Vagina (tissue), 2 donors: ENCODE data around the gene FAM98B. TPM values are rescaled to one million over a fixed set of nuclear protein-coding genes. Genes with fewer than 3 reads are reported as not detected.

Experiments used
- DNase-seq, 2 donors: peaks; one replicate each; pipeline ENCODE4 v3.0.0-alpha.2; 2017; ENCODE audit errors: extremely low spot score in 2 of 2
- H3K27ac ChIP-seq: fragments of 200-600 bp; sonication (generic); one replicate; pipeline ENCODE4 v1.5.1; 2019
- H3K27me3 ChIP-seq: fragments of 200-600 bp; sonication (generic); one replicate; pipeline ENCODE4 v1.5.1; 2019
- H3K36me3 ChIP-seq, 2 donors: fragments of 200-600 bp; sonication (generic); one replicate each; pipeline ENCODE4 v1.5.1; 2017 to 2019
- H3K4me1 ChIP-seq: fragments of 200-600 bp; sonication (generic); one replicate; pipeline ENCODE4 v1.5.1; 2019
- H3K4me3 ChIP-seq, 2 donors: fragments of 200-600 bp; sonication (generic); 1 replicate in 1 of 2; 2 replicates in 1 of 2; pipeline ENCODE4 v1.5.1; 2016 to 2019
- H3K9me3 ChIP-seq: fragments of 200-600 bp; sonication (generic); one replicate; pipeline ENCODE4 v1.5.1; 2019
- CTCF ChIP-seq, 3 experiments: fragments of 450-650 bp in 2 of 3; fragments of 200-600 bp in 1 of 3; sonication (generic) in 1 of 3; IDR thresholded peaks; one replicate each; pipeline ENCODE4 v1.5.1; 2017 to 2019; ENCODE audit warnings: antibody characterized with exemption in 3 of 3, mild to moderate bottlenecking in 2 of 3, moderate library complexity in 2 of 3
- POLR2A ChIP-seq, 2 donors: fragments of 450-650 bp; IDR thresholded peaks; one replicate each; pipeline ENCODE4 v1.6.1; 2017; ENCODE audit warnings: antibody characterized with exemption in 2 of 2, mild to moderate bottlenecking in 2 of 2, moderate library complexity in 2 of 2
- POLR2AphosphoS5 ChIP-seq, 2 donors: sonication (generic); formaldehyde crosslinking; IDR thresholded peaks; one replicate each; pipeline ENCODE4 v1.9.0; 2017; ENCODE audit warnings: antibody characterized with exemption in 2 of 2, mild to moderate bottlenecking in 2 of 2, low read depth in 1 of 2; ENCODE audit not compliant: insufficient read depth in 1 of 2
- intact Hi-C: fragments of 100-400 bp; cut with DNase I; formaldehyde crosslinking; loops from one replicate; pipeline ENCODE4 v1.15.1; 2023
- total RNA-seq: library from RNA; depleted of rRNA; stranded (reverse); fragments of >200 nt; gene quantifications from one replicate; pipeline ENCODE4 v1.2.3, GENCODE V29; 2016

Gene FAM98B
- total RNA-seq, 1 donor from 2014 or later = 18.7 TPM

- DNase-seq = no peak
- Histone ChIP-seq H3K36me3 (no peaks in the 10 kb centered on the region), H3K27me3 (no peaks in the 10 kb centered on the region), H3K27ac (no peak overlapping the region), H3K9me3 (no peaks in the 10 kb centered on the region), H3K4me1 (no peaks in the 10 kb centered on the region), H3K4me3 (no peak overlapping the region)
- TF ChIP-seq POLR2A (IDR thresholded peaks at IDR 0.05) = no peak
- no peak for TF ChIP-seq POLR2AphosphoS5 (IDR thresholded peaks at IDR 0.05; ENCODE audit: insufficient read depth in 1 of 2, low read depth in 1 of 2)
- no peak for TF ChIP-seq CTCF (IDR thresholded peaks at IDR 0.05)
- intact Hi-C loops = no loop called here
These were observed 55.2 kb downstream of the FAM98B start for GRCh38 chr15:38509152-38509551.

GRCh38 chr15:38512901-38513300 is 59.0 kb downstream of the FAM98B start:
- Histone ChIP-seq H3K27ac (no peak overlapping the region), H3K4me1 (no peaks in the 10 kb centered on the region), H3K36me3 (no peaks in the 10 kb centered on the region), H3K27me3 (no peaks in the 10 kb centered on the region), H3K4me3 (no peak overlapping the region), H3K9me3 (no peaks in the 10 kb centered on the region)
- intact Hi-C loops = no loop called here
- no peak for TF ChIP-seq POLR2A (IDR thresholded peaks at IDR 0.05)
- no peak for TF ChIP-seq CTCF (IDR thresholded peaks at IDR 0.05)
- no peak for TF ChIP-seq POLR2AphosphoS5 (IDR thresholded peaks at IDR 0.05; ENCODE audit: insufficient read depth in 1 of 2, low read depth in 1 of 2)
- no peak for DNase-seq

GRCh38 chr15:38514601-38515000 is 60.7 kb downstream of the FAM98B start:
- H3K4me3 ChIP-seq = no peak overlapping the region
- H3K36me3 ChIP-seq = no peaks in the 10 kb centered on the region
- H3K4me1 ChIP-seq = no peaks in the 10 kb centered on the region
- intact Hi-C loops = no loop called here
- no peak overlapping the region for H3K27ac ChIP-seq
- DNase-seq = no peak
- H3K9me3 ChIP-seq = no peaks in the 10 kb centered on the region
- TF ChIP-seq POLR2AphosphoS5 (IDR thresholded peaks at IDR 0.05; ENCODE audit: insufficient read depth in 1 of 2, low read depth in 1 of 2) (no peak), POLR2A (IDR thresholded peaks at IDR 0.05) (no peak), CTCF (IDR thresholded peaks at IDR 0.05) (no peak)
- no peaks in the 10 kb centered on the region for H3K27me3 ChIP-seq

GRCh38 chr15:38516626-38517025 is 62.7 kb downstream of the FAM98B start:
- intact Hi-C loops = no loop called here
- Histone ChIP-seq H3K27me3 (no peaks in the 10 kb centered on the region), H3K4me3 (no peak overlapping the region), H3K27ac (no peak overlapping the region), H3K9me3 (no peaks in the 10 kb centered on the region), H3K4me1 (no peaks in the 10 kb centered on the region), H3K36me3 (no peaks in the 10 kb centered on the region)
- TF ChIP-seq POLR2A (IDR thresholded peaks at IDR 0.05) (no peak), POLR2AphosphoS5 (IDR thresholded peaks at IDR 0.05; ENCODE audit: insufficient read depth in 1 of 2, low read depth in 1 of 2) (no peak), CTCF (IDR thresholded peaks at IDR 0.05) (no peak)
- no peak for DNase-seq

GRCh38 chr15:38517312-38517975 is 63.5 kb downstream of the FAM98B start:
- DNase-seq = no peak
- Histone ChIP-seq H3K9me3 (no peaks in the 10 kb centered on the region), H3K27ac (no peak overlapping the region), H3K4me3 (no peak overlapping the region), H3K27me3 (no peaks in the 10 kb centered on the region), H3K36me3 (no peaks in the 10 kb centered on the region), H3K4me1 (no peaks in the 10 kb centered on the region)
- TF ChIP-seq POLR2A (IDR thresholded peaks at IDR 0.05) (no peak), POLR2AphosphoS5 (IDR thresholded peaks at IDR 0.05; ENCODE audit: insufficient read depth in 1 of 2, low read depth in 1 of 2) (no peak), CTCF (IDR thresholded peaks at IDR 0.05) (no peak)
- intact Hi-C loops = no loop called here
